ENCODE results near the gene TPST2. TPM values are rescaled to one million over a fixed set of nuclear protein-coding genes. Genes with fewer than 3 reads are reported as not detected.

The TPST2 gene
- total and polyA plus RNA-seq, 2 of the 4 experiments (the other 2 are of a cell fraction), result 42.5 to 63.6 TPM

GRCh38 chr22:26548303-26548702 lies 41.6 kb downstream of the TPST2 start:
- CTCF ChIA-PET, result no interaction called here
- dilution Hi-C loops (cut with HindIII; ENCODE audit: low sequenced_read_pairs, unreplicated experiment), result no loop called here
- POLR2A ChIA-PET (ENCODE audit: unreplicated experiment), result no interaction called here

More at GRCh38 chr22:26548303-26548702, 41.6 kb downstream of the TPST2 start:
- H2BK120ac ChIP-seq (ENCODE audit: low read depth, low read length), result no peak overlapping the region
- no CpG with 5 or more reads among the region's 3 CpGs for WGBS, 2 experiments (ENCODE audit: extremely low coverage in 2 of 2, insufficient read length in 1 of 2)
- H2BK15ac ChIP-seq (ENCODE audit: low read depth, low read length), result no peak overlapping the region
- no peaks in the 10 kb centered on the region for H3K27me3 ChIP-seq (ENCODE audit: control insufficient read depth, insufficient read depth, low read length)
- H2BK20ac ChIP-seq (ENCODE audit: low read depth, low read length), result no peak overlapping the region
- H3K23ac ChIP-seq (ENCODE audit: low read depth, low read length), result no peak overlapping the region
- peaks cover 28% of the 10 kb centered on the region for H3K9me1 ChIP-seq (ENCODE audit: insufficient read depth, low read length)
- no peak overlapping the region for H2AFZ ChIP-seq (replicated peaks; ENCODE audit: low read length, poor library complexity)
- ATAC-seq (ENCODE audit: low read depth) (no peak), DNase-seq (no peak)
- H2BK5ac ChIP-seq (ENCODE audit: low read depth, low read length, poor library complexity, severe bottlenecking), result no peak overlapping the region
- H3K79me1 ChIP-seq (ENCODE audit: low read depth in 1 of 2, low read length in 2 of 2), result peaks cover 40 to 80% of the 10 kb centered on the region in 2 experiments
- H3K27ac ChIP-seq (ENCODE audit: insufficient read depth, low read length), result no peak overlapping the region
- H2AK9ac ChIP-seq (replicated peaks; ENCODE audit: low read depth, low read length, poor library complexity), result no peak overlapping the region
- no peak overlapping the region for H3K4me3 ChIP-seq (ENCODE audit: insufficient read depth, low read depth, low read length)
- no peaks in the 10 kb centered on the region for H4K20me1 ChIP-seq (ENCODE audit: insufficient read depth, low read length)
- no peak overlapping the region for H3K9ac ChIP-seq (ENCODE audit: low read depth, low read length)
- no peak overlapping the region for H3K4ac ChIP-seq (ENCODE audit: low read depth, low read length)
- TF ChIP-seq CHD1 (IDR thresholded peaks at IDR 0.05; ENCODE audit: low read depth, low read length) (no peak), POLR2A (IDR thresholded peaks at IDR 0.05; ENCODE audit: low read depth, low read length) (no peak), NFE2L2 (IDR thresholded peaks at IDR 0.05; ENCODE audit: low read depth, low read length) (no peak), MXI1 (IDR thresholded peaks at IDR 0.05; ENCODE audit: borderline replicate concordance, low read depth, low read length) (no peak)
- no peak overlapping the region for H3K18ac ChIP-seq (ENCODE audit: low read depth, low read length)
- no peak overlapping the region for H4K5ac ChIP-seq (ENCODE audit: low read depth, low read length)
- BruUV-seq (replicated peaks), result no TSS peak
- H4K91ac ChIP-seq (ENCODE audit: insufficient read depth, low read depth, low read length), result no peak overlapping the region
- no peak overlapping the region for H3K14ac ChIP-seq (replicated peaks; ENCODE audit: low read depth, low read length)
- H2AK5ac ChIP-seq (ENCODE audit: low read depth, low read length), result no peak overlapping the region
- in situ Hi-C loops (cut with MboI; ENCODE audit: low sequenced_read_pairs), result no loop called here
- peaks cover 22% of the 10 kb centered on the region for H3K4me1 ChIP-seq (ENCODE audit: control insufficient read depth, insufficient read depth, low read length)
- intact Hi-C loops (cut with micrococcal nuclease), result no loop called here
- H3K36me3 ChIP-seq (ENCODE audit: control insufficient read depth, insufficient read depth, low read length), result no peaks in the 10 kb centered on the region; the same call in 1 of the 2 replicates
- H4K8ac ChIP-seq (ENCODE audit: low read depth in 2 of 2, low read length in 2 of 2), result no peak overlapping the region
- no peaks in the 10 kb centered on the region for H3K9me3 ChIP-seq (ENCODE audit: control insufficient read depth, insufficient read depth, low read length)
- no peak overlapping the region for H3K56ac ChIP-seq (ENCODE audit: extremely low read depth, insufficient read depth, low read length)
- H3K4me2 ChIP-seq (ENCODE audit: low read depth, low read length), result no peak overlapping the region
